Gastrocnemius medialis (tissue), 4 donors: ENCODE results near the gene MAP1LC3B. TPM values are rescaled to one million over a fixed set of nuclear protein-coding genes. Genes with fewer than 3 reads are reported as not detected.
A peak's percentile ranks its signal among the peaks of the same experiment; 100 is the strongest.

Experiments
- ATAC-seq, 2 donors: fragments of 150-250 bp; one replicate each; pipeline ENCODE4 v1.9.1; 2016
- DNase-seq, 2 donors: peaks; one replicate each; pipeline ENCODE4 v3.0.0-alpha.2; 2019
- H3K27ac ChIP-seq, 4 donors: fragments of 200-600 bp; sonication (generic); 1 replicate in 1 of 4; 2 replicates in 3 of 4; pipeline ENCODE4 v1.5.1; 2016 to 2018; ENCODE audit warnings: mild to moderate bottlenecking in 2 of 4, moderate library complexity in 1 of 4
- H3K27me3 ChIP-seq, 3 donors: fragments of 200-600 bp; sonication (generic) in 2 of 3; 1 replicate in 1 of 3; 2 replicates in 2 of 3; pipeline versions ENCODE4 v1.5.1 to v1.6.0; 2016 to 2019; ENCODE audit warnings: mild to moderate bottlenecking in 1 of 3, moderate library complexity in 1 of 3
- H3K36me3 ChIP-seq, 2 donors: fragments of 200-600 bp; sonication (generic) in 1 of 2; one replicate each; pipeline ENCODE4 v1.5.1; 2017 to 2018
- H3K4me1 ChIP-seq, 2 donors: fragments of 200-600 bp; sonication (generic) in 1 of 2; one replicate each; pipeline ENCODE4 v1.5.1; 2016 to 2017; ENCODE audit warnings: mild to moderate bottlenecking in 2 of 2
- H3K4me3 ChIP-seq, 4 donors: fragments of 200-600 bp; sonication (generic) in 3 of 4; 1 replicate in 1 of 4; 2 replicates in 3 of 4; pipeline ENCODE4 v1.5.1; 2016 to 2019; ENCODE audit warnings: mild to moderate bottlenecking in 2 of 4
- H3K9me3 ChIP-seq, 3 donors: fragments of 200-600 bp; sonication (generic) in 2 of 3; 1 replicate in 1 of 3; 2 replicates in 2 of 3; pipeline ENCODE4 v1.5.1; 2016 to 2019
- CTCF ChIP-seq, 5 experiments: fragments of 450-650 bp in 3 of 5; fragments of 200-600 bp in 2 of 5; sonication (generic) in 2 of 5; IDR thresholded peaks in 4 of 5; conservative IDR thresholded peaks in 1 of 5; 1 replicate in 4 of 5; 2 replicates in 1 of 5; pipeline ENCODE4 v1.5.1; 2016 to 2019; ENCODE audit warnings: antibody characterized with exemption in 5 of 5, mild to moderate bottlenecking in 3 of 5, moderate library complexity in 3 of 5
- POLR2A ChIP-seq, 2 donors: fragments of 450-650 bp; IDR thresholded peaks; one replicate each; pipeline ENCODE4 v1.6.1; 2017; ENCODE audit warnings: antibody characterized with exemption in 2 of 2, mild to moderate bottlenecking in 2 of 2, moderate library complexity in 2 of 2
- in situ Hi-C, 4 donors: fragments of 200-750 bp; cut with MboI; loops; one replicate each; pipeline versions ENCODE4 v1.15.0 to v1.8.0; 2017; ENCODE audit warnings: low sequenced_read_pairs in 4 of 4
- intact Hi-C: fragments of 100-400 bp; cut with DNase I; formaldehyde crosslinking; loops from one replicate; pipeline ENCODE4 v1.15.1; 2023; ENCODE audit warnings: low total_unique reads
- total RNA-seq, 4 donors: library from RNA; depleted of rRNA; stranded (reverse); fragments of >200 nt; gene quantifications; one replicate each; pipeline versions ENCODE4 v1.1.0 to v1.2.3, GENCODE V29; 2016

MAP1LC3B gene
- total RNA-seq, 4 donors from 2014 or later = 76.3 to 165 (median 122) TPM

- peak in 1 of 2 donors; percentile 26 for ATAC-seq
- in situ Hi-C loops (no loop called here), intact Hi-C loops (no loop called here)
- Histone ChIP-seq H3K36me3 (peaks cover 0 to 22% of the 10 kb centered on the region in 2 donors), H3K9me3 (no peaks in the 10 kb centered on the region), H3K27ac (no peak overlapping the region), H3K4me1 (peaks cover 0 to 5% of the 10 kb centered on the region in 2 donors), H3K27me3 (no peaks in the 10 kb centered on the region), H3K4me3 (no peak overlapping the region)
- TF ChIP-seq CTCF (IDR thresholded peaks at IDR 0.05 in 4 of 5, conservative IDR thresholded peaks at IDR 0.05 in 1 of 5) (no peak), POLR2A (IDR thresholded peaks at IDR 0.05) (no peak)
- no peak for DNase-seq
Measured at GRCh38 chr16:87451563-87452210, 59.6 kb downstream of the MAP1LC3B start.

DNA sequence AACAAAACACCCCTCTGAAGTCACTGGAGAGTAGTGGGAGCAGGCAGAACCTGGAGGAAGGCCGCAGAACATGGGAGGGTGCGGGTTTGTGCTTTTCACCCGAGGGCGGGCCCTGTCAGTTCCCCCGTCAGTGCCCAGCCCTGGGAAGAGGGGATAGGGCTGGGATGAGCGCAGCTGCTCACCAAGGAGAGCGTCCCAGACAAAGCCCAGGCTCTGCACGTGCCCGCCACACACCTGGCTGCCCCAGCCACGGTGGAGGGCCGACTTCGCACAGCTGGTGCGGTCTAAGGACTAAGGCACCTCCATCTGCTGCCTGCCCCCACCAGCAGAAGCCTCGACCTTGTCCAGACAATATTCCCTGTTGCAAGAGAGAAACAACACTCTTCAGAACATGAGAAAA is 61.2 kb downstream of the MAP1LC3B start:
- H3K36me3 ChIP-seq = peaks cover 0 to 11% of the 10 kb centered on the region in 2 donors

More for the DNA sequence above, 61.2 kb downstream of the MAP1LC3B start:
- TF ChIP-seq CTCF (IDR thresholded peaks at IDR 0.05 in 4 of 5, conservative IDR thresholded peaks at IDR 0.05 in 1 of 5) = no peak
- no peak for TF ChIP-seq POLR2A (IDR thresholded peaks at IDR 0.05)
- Histone ChIP-seq H3K27ac (no peak overlapping the region), H3K27me3 (no peaks in the 10 kb centered on the region), H3K4me1 (peaks cover 8 to 12% of the 10 kb centered on the region in 2 donors), H3K9me3 (no peaks in the 10 kb centered on the region), H3K4me3 (no peak overlapping the region)
- intact Hi-C loops (no loop called here), in situ Hi-C loops (no loop called here)
- no peak for DNase-seq
- no peak for ATAC-seq

Other genes with a start within 250 kb of the MAP1LC3B start
- gene C16orf95, start 74.9 kb upstream of the MAP1LC3B start, total RNA-seq = 1 to 10 TPM in 3 of 4 donors, under 1 TPM in 1; 0.22 to 3.8 (median 1.3) TPM
- gene FBXO31, start 8.6 kb upstream of the MAP1LC3B start, total RNA-seq = 100 to 1,000 TPM; 156 to 264 (median 201) TPM
- gene ZCCHC14, start 100.7 kb downstream of the MAP1LC3B start, total RNA-seq = 10 to 100 TPM in 1 of 4 donors, 1 to 10 TPM in 3; 8.9 to 10.7 (median 9.3) TPM
- gene JPH3, start 210.2 kb downstream of the MAP1LC3B start, total RNA-seq = not detected